GM06990 (cell line): ENCODE results near the gene SEPTIN5.
"Not testable (repeated sequence)": the region's sequence is repeated elsewhere in the genome, so short reads cannot be mapped to it uniquely, and the experiment has no call there.

Source experiments
- DNase-seq: peaks from one replicate; pipeline ENCODE4 v3.0.0-alpha.2; 2011; ENCODE audit not compliant: insufficient read length; ENCODE audit errors: extremely low read depth
- H3K27me3 ChIP-seq: replicated peaks from 2 replicates; pipeline ENCODE4 v1.6.0; 2011; ENCODE audit warnings: low read length; ENCODE audit not compliant: control insufficient read depth, insufficient read depth
- H3K36me3 ChIP-seq: 2 replicates; pipeline ENCODE4 v1.5.1; 2011; ENCODE audit warnings: low read length; ENCODE audit not compliant: control insufficient read depth, insufficient read depth
- H3K4me3 ChIP-seq: replicated peaks from 2 replicates; pipeline ENCODE4 v1.5.1; 2011; ENCODE audit warnings: low read depth, mild to moderate bottlenecking, control low read depth, low read length
- TF ChIP-seq, protein P1 (sequence below): IDR thresholded peaks from 2 replicates; pipeline ENCODE4 v1.5.1; 2011; ENCODE audit warnings: low read length, control low read depth, mild to moderate bottlenecking, inconsistent platforms; ENCODE audit not compliant: insufficient read depth, poor library complexity, severe bottlenecking

SEPTIN5 gene

DNA sequence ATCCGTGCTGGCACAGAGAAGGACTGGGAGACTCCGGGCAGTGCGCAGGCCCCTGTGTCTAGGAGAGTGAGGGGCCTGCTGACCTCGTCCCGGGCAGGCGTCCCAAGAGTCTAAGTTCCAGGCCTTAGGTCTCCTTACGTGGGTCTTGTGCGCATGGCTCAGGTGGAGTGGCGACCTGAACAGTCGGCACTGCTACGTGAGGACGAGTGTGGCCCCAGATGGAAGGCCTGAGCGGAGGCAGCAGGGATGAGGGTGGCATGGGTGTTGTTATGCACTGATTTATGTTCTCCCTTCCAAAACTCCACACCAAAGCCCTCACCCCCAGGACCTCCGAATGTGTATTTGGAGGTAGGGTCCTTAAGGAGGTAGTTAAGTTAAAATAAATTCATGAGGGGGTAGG is 20.7 kb upstream of the SEPTIN5 start:
- H3K36me3 ChIP-seq, result no peaks in the 10 kb centered on the region
- TF ChIP-seq, protein P1, sequence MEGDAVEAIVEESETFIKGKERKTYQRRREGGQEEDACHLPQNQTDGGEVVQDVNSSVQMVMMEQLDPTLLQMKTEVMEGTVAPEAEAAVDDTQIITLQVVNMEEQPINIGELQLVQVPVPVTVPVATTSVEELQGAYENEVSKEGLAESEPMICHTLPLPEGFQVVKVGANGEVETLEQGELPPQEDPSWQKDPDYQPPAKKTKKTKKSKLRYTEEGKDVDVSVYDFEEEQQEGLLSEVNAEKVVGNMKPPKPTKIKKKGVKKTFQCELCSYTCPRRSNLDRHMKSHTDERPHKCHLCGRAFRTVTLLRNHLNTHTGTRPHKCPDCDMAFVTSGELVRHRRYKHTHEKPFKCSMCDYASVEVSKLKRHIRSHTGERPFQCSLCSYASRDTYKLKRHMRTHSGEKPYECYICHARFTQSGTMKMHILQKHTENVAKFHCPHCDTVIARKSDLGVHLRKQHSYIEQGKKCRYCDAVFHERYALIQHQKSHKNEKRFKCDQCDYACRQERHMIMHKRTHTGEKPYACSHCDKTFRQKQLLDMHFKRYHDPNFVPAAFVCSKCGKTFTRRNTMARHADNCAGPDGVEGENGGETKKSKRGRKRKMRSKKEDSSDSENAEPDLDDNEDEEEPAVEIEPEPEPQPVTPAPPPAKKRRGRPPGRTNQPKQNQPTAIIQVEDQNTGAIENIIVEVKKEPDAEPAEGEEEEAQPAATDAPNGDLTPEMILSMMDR, result no peak
- H3K4me3 ChIP-seq, result no peak overlapping the region
- no peak for DNase-seq
- no peaks in the 10 kb centered on the region for H3K27me3 ChIP-seq

DNA sequence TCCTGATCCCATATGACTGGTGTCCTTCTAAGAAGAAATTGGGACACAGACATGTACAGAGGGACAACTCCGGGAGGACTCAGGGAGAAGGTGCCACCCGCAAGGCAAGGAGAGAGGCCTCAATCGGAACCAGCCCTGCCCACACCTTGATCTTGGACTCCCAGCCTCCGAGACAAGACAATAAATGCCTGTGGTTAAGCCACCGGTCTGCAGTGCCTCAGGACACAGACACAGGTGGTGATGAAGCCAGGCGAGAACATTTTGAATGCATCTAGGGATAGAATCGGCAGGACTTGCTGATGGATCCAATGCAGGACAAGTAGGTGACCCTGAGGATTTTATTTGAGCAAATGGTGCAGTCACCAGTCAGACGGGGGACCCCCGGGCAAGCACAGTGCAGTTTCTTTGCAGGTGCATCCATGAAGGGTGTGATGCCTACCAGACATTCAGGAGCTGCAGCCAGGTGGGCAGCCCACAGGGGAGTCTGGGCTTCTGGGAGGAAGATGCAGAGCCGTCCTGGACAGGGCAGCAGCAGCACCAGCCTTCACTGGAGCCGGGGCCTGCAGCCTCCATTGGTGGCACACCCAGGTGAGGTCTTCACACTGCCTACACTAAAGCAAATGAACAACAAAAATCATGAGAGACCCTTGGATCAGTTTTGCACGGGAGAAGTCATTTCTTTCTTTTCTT is 20.2 kb upstream of the SEPTIN5 start:
- TF ChIP-seq, protein P1, result no peak
- Histone ChIP-seq H3K4me3 (no peak overlapping the region), H3K27me3 (no peaks in the 10 kb centered on the region), H3K36me3 (no peaks in the 10 kb centered on the region)
- DNase-seq, result no peak

DNA sequence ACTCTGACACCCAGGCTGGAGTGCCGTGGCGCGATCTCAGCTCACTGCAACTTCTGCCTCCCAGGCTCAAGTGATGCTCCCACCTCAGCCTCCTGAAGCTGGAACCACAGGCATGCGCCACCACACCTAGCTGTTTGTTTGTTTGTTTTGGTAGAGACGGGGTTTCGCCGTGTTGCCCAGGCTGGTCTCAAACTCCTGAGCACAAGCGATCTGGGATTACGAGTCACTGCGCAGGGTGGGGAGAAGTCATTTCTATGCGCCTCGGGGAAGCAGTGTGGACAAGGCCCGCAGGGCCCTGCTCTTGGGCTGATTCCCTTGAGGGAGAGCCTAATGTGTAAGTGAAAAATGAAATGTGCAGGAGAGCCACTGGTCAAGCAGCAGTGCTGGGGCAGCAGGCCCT is 19.6 kb upstream of the SEPTIN5 start:
- no peak overlapping the region for H3K4me3 ChIP-seq
- H3K36me3 ChIP-seq, result no peaks in the 10 kb centered on the region
- no peaks in the 10 kb centered on the region for H3K27me3 ChIP-seq
- DNase-seq, result no peak
- TF ChIP-seq, protein P1, result no peak

DNA sequence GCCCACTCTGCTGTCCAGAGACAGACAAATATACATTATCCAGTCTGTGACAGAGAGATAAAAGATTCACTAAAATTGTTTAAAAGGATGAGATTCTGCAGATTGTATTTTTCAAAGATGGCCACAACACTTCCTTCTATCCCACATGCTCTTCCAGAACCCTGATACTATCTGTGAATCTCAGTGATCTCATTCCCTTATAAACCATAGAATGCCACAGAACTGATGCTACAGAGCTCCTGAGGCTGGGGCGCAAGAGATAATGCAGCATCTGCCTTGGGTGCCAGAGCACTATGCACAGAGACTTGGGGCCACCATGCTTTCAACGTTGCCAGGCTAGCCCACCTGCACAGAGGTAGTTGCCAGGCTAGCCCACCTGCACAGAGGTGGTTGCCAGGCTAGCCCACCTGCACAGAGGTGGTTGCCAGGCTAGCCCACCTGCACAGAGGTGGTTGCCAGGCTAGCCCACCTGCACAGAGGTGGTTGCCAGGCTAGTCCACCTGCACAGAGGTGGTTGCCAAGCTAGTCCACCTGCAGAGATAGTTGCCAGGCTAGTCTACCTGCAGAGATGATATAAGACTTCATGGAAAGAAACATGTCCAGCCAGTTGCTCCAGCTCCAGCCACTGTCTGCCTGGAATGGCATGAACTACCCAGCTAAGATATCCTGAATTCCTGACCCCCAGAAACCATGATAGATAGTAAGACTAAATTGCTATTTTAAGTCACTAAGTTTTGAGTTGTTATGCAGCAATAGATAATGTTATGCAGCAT is 17.6 kb upstream of the SEPTIN5 start:
- Histone ChIP-seq H3K4me3 (no peak overlapping the region), H3K36me3 (no peaks in the 10 kb centered on the region), H3K27me3 (no peaks in the 10 kb centered on the region)
- TF ChIP-seq, protein P1, result no peak
- no peak for DNase-seq

DNA sequence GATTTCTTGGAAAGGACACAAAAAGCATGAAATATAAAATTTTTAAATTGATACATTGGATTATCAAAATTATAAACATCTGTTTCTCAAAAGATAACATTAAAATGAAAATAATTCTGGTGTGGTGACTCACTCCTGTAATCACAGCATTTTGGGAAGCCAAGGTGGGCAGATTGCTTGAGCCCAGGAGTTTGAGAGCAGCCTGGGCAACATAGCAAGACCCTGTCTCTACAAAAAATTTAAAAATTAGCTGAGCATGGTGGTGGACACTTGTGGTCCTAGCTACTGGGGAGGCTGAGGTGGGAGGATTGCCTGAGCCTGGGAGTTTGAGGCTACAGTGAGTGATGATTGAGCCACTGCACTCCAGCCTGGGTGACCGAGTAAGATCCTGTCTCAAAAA is 16.4 kb upstream of the SEPTIN5 start:
- not testable (repeated sequence) for H3K27me3 ChIP-seq, H3K36me3 ChIP-seq, DNase-seq, H3K4me3 ChIP-seq

DNA sequence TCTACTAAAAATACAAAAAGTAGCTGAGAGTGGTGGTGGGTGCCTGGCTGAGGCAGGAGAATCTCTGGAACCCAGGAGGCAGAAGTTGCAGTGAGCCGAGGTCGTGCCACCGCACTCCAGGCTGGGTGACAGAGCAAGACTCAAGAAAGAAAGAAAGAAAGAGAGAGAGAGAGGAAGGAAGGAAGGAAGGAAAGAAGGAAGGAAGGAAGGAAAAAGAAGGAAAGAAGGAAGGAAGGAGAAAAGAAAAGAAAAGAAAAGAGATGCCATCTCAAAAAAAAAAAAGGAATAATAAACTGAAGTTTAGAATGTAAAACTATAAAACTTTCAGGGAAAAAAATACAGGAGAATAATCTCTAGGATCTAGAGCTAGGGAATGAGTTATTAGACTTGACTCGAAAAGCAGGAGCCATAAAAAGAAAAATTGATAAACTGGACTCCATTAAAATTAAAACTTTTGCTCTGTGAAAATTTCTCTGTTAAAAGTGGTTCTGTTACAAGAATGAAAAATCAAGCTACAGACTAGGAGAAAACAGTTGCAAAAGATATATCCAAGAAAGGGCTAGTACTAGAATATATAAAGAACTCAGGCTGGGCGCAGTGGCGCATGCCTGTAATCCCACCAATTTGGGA is 13.4 kb upstream of the SEPTIN5 start:
- Histone ChIP-seq H3K36me3 (no peaks in the 10 kb centered on the region), H3K27me3 (no peaks in the 10 kb centered on the region; the same call in 1 of the 2 replicates), H3K4me3 (no peak overlapping the region)
- DNase-seq, result no peak
- TF ChIP-seq, protein P1, result no peak
